GM12878 (cell line): ENCODE results near the gene HSPA4. TPM values are rescaled to one million over a fixed set of nuclear protein-coding genes. Genes with fewer than 3 reads are reported as not detected.

ENCODE experiments used
- ATF2 ChIP-seq: IDR thresholded peaks from 2 replicates; pipeline ENCODE4 v1.6.1; 2012; ENCODE audit warnings: low read length, inconsistent platforms
- HDAC2 ChIP-seq: fragments of 200-600 bp; sonication (generic); IDR thresholded peaks from 2 replicates; pipeline ENCODE4 v1.6.1; 2017
- HDGF ChIP-seq: fragments of 450-650 bp; IDR thresholded peaks from 2 replicates; pipeline ENCODE4 v1.6.1; 2016; ENCODE audit warnings: antibody characterized with exemption
- IRF3 ChIP-seq: fragments of 450-650 bp; IDR thresholded peaks from 2 replicates; pipeline ENCODE4 v1.6.1; 2014; ENCODE audit warnings: mild to moderate bottlenecking
- JUNB ChIP-seq: IDR thresholded peaks from 2 replicates; pipeline ENCODE4 v1.6.1; 2016; ENCODE audit warnings: antibody characterized with exemption, mild to moderate bottlenecking
- MEF2A ChIP-seq: IDR thresholded peaks from 2 replicates; pipeline ENCODE4 v1.6.1; 2011; ENCODE audit warnings: low read depth, mild to moderate bottlenecking, low read length, moderate library complexity; ENCODE audit not compliant: insufficient read depth
- MYC ChIP-seq: IDR thresholded peaks from 2 replicates; pipeline ENCODE4 v1.6.1; 2011; ENCODE audit warnings: mild to moderate bottlenecking, low read length, moderate library complexity, inconsistent platforms; ENCODE audit not compliant: insufficient read depth, insufficient replicate concordance, insufficient read length, severe bottlenecking
- NFYB ChIP-seq: IDR thresholded peaks from 2 replicates; pipeline ENCODE4 v1.6.1; 2011; ENCODE audit warnings: low read depth, mild to moderate bottlenecking, low read length, improper control_type of control experiment, moderate library complexity; ENCODE audit not compliant: insufficient read depth
- NKRF ChIP-seq: fragments of 450-650 bp; conservative IDR thresholded peaks from 2 replicates; pipeline ENCODE4 v1.6.1; 2017; ENCODE audit warnings: mild to moderate bottlenecking, moderate library complexity
- NRF1 ChIP-seq: conservative IDR thresholded peaks from 2 replicates; pipeline ENCODE4 v1.6.1; 2011; ENCODE audit warnings: mild to moderate bottlenecking, low read depth, low read length, improper control_type of control experiment
- PAX8 ChIP-seq: fragments of 450-650 bp; IDR thresholded peaks from 2 replicates; pipeline ENCODE4 v1.6.1; 2017; ENCODE audit warnings: mild to moderate bottlenecking, moderate library complexity
- SIN3A ChIP-seq: IDR thresholded peaks from 2 replicates; pipeline ENCODE4 v1.6.1; 2012; ENCODE audit warnings: low read depth, low read length, improper control_type of control experiment
- SIX5 ChIP-seq: IDR thresholded peaks from 2 replicates; pipeline ENCODE4 v1.6.1; 2011; ENCODE audit warnings: mild to moderate bottlenecking, low read depth, low read length, moderate library complexity; ENCODE audit not compliant: severe bottlenecking
- SKIL ChIP-seq: fragments of 450-650 bp; IDR thresholded peaks from 2 replicates; pipeline ENCODE4 v1.6.1; 2017; ENCODE audit warnings: mild to moderate bottlenecking, low read depth, inconsistent platforms; ENCODE audit not compliant: poor library complexity, severe bottlenecking
- SPI1 ChIP-seq: IDR thresholded peaks from 2 replicates; pipeline ENCODE4 v1.6.1; 2011; ENCODE audit warnings: low read depth, mild to moderate bottlenecking, low read length, moderate library complexity, borderline replicate concordance; ENCODE audit not compliant: insufficient read depth
- SREBF2 ChIP-seq: IDR thresholded peaks from 2 replicates; pipeline ENCODE4 v1.6.1; 2012; ENCODE audit warnings: mild to moderate bottlenecking, low read length
- STAT3 ChIP-seq: IDR thresholded peaks from 2 replicates; pipeline ENCODE4 v1.6.1; 2011; ENCODE audit warnings: low read depth, low read length, improper control_type of control experiment
- TCF7 ChIP-seq: IDR thresholded peaks from 2 replicates; pipeline ENCODE4 v1.6.1; 2014; ENCODE audit warnings: antibody characterized with exemption, borderline replicate concordance
- ZBTB11 ChIP-seq: fragments of 450-650 bp; formaldehyde crosslinking; IDR thresholded peaks from 2 replicates; pipeline ENCODE4 v1.5.0; 2022; ENCODE audit warnings: mild to moderate bottlenecking, missing genetic modification characterization
- ZNF622 ChIP-seq: fragments of 450-650 bp; IDR thresholded peaks from 2 replicates; pipeline ENCODE4 v1.6.1; 2017; ENCODE audit warnings: mild to moderate bottlenecking, inconsistent platforms
- polyA plus RNA-seq, 11 experiments: library from polyadenylated mRNA; depleted of rRNA in 4 of 11; unstranded in 6 of 11; stranded (reverse) in 5 of 11; fragments of >200 nt; fragmentation: Nextera tagmentation in 4 of 11; fragmentation: Illumina TruSeq in 1 of 11; extraction: Ambion mirVana in 4 of 11; extraction: Trizol in 1 of 11; gene quantifications; 1 replicate in 1 of 11; 2 replicates in 10 of 11; pipeline versions ENCODE4 v1.2.1 to v1.2.3, GENCODE V29; 2011 to 2016; ENCODE audit warnings: inconsistent platforms in 2 of 11, missing spikeins in 2 of 11, low read depth in 1 of 11
- total RNA-seq, 4 experiments: library from RNA; depleted of rRNA in 3 of 4; stranded (reverse); fragments of >200 nt in 3 of 4; fragmentation: Illumina TruSeq in 1 of 4; extraction: Trizol in 1 of 4; gene quantifications; 2 replicates each; pipeline versions ENCODE4 v1.2.1 to v1.2.3, GENCODE V29; 2013 to 2021

The HSPA4 gene
- total and polyA plus RNA-seq, 10 of the 15 experiments (the other 5 are each of a cell fraction or from before 2014, with no cell fraction given) = 61.6 to 234 (median 116) TPM

- TF ChIP-seq MEF2A = no peak
- TF ChIP-seq ZNF622 = no peak
- TF ChIP-seq IRF3 = no peak
- TF ChIP-seq SPI1 = no peak
- peak; percentile 38 for TF ChIP-seq MYC
- no peak for TF ChIP-seq TCF7
- no peak for TF ChIP-seq SKIL
- no peak for TF ChIP-seq SREBF2
- TF ChIP-seq ATF2 = no peak
- TF ChIP-seq STAT3 = no peak
- no peak for TF ChIP-seq SIX5
- no peak for TF ChIP-seq HDGF
- no peak; the same call in none of the 2 replicates for TF ChIP-seq SIN3A
- TF ChIP-seq ZBTB11 (CRISPR knock-in tag) = no peak
- TF ChIP-seq PAX8 = no peak
- TF ChIP-seq JUNB = no peak
- TF ChIP-seq NFYB = no peak
- TF ChIP-seq NRF1 = no peak
- TF ChIP-seq HDAC2 = no peak
- TF ChIP-seq NKRF = peak; percentile 40; the same call in 1 of the 2 replicates
Observed at GRCh38 chr5:133052317-133053175, 733 bp downstream of the HSPA4 start (continued).
